ENCODE results near the gene NXPH3.

GRCh38 chr17:49576917-49577649, 1.4 kb downstream of the NXPH3 start:
- TF ChIP-seq CTCF (IDR thresholded peaks at IDR 0.05; ENCODE audit: insufficient read depth, low read length): no peak
- TF ChIP-seq REST (IDR thresholded peaks at IDR 0.05; ENCODE audit: insufficient replicate concordance, low read depth): no peak
- TF ChIP-seq POLR2AphosphoS5 (IDR thresholded peaks at IDR 0.05; ENCODE audit: low read depth): no peak

All from HL-60 (cell line).